Measurements from ENCODE around the gene PBX3. TPM values are rescaled to one million over a fixed set of nuclear protein-coding genes. Genes with fewer than 3 reads are reported as not detected.

The PBX3 gene
- total and polyA plus RNA-seq, 2 donors (not counting 1 experiment from before 2014, with no cell fraction given) = 15.5 to 39.0 TPM

DNA sequence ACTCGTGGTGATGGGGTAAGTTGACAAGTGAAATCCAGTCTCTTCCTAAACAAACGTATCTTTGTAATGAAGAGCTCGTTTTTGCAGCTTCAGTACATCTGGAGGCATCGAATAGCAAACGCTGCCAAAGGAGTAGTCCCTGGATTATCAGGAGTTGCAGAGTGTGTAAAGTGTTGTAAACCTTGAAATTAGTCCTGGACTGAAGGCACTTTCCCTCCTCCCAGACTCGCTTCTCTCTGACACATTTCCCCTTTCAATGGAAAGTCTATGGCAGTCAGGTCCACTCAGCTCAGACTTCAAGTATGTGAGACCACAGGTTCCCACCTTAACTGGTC lies 1.5 kb upstream of the PBX3 start:
- peak overlapping the region; percentile 97 for H3K4me3 Mint-ChIP-seq
- peak overlapping the region; percentile 97 for H3K27ac Mint-ChIP-seq
- Histone ChIP-seq H3K4me1 (ENCODE audit: control insufficient read depth in 2 of 2, insufficient read depth in 2 of 2, low read length in 2 of 2) (peaks cover 16% of the 10 kb centered on the region in 2 donors), H3K4me3 (ENCODE audit: control extremely low read depth in 1 of 5, extremely low read depth in 1 of 5, insufficient read depth in 1 of 5, low read depth in 2 of 5, low read length in 4 of 5) (peak overlapping the region in 4 of 5 experiments; percentile 79 to 95 (median 84)), H3K27me3 (replicated peaks in 1 of 4; ENCODE audit: control extremely low read depth in 1 of 4, control insufficient read depth in 3 of 4, insufficient read depth in 4 of 4, low read length in 3 of 4) (no peaks in the 10 kb centered on the region), H3K9ac (ENCODE audit: low read length) (peak overlapping the region; percentile 89), H3K27ac (ENCODE audit: low read length in 2 of 2) (peak overlapping the region in 1 of 2 donors; percentile 83), H3K4me2 (replicated peaks; ENCODE audit: low read depth, low read length, poor library complexity, severe bottlenecking) (peak overlapping the region; percentile 96), H3K9me3 (ENCODE audit: control extremely low read depth in 1 of 3, control insufficient read depth in 2 of 3, insufficient read depth in 1 of 3, low read length in 2 of 3) (no peaks in the 10 kb centered on the region), H3K36me3 (replicated peaks in 1 of 2; ENCODE audit: control extremely low read depth in 1 of 2, control insufficient read depth in 1 of 2, extremely low read depth in 1 of 2, insufficient read depth in 2 of 2, low read length in 1 of 2) (no peaks in the 10 kb centered on the region), H3K79me2 (ENCODE audit: control insufficient read depth, insufficient read depth, low read length) (peaks cover 22% of the 10 kb centered on the region), H2AFZ (ENCODE audit: insufficient read depth, low read depth, low read length, poor library complexity, severe bottlenecking) (peak overlapping the region; percentile 83), H4K20me1 (ENCODE audit: control insufficient read depth, insufficient read depth, low read length, poor library complexity, severe bottlenecking) (no peaks in the 10 kb centered on the region)
- no peaks in the 10 kb centered on the region for H3K27me3 Mint-ChIP-seq
- ChIA-PET CTCF (interaction anchor here (0.9 to 1.9 kb wide), 6 partner anchors 13 to 746 kb away, joined by 3 to 5 read pairs (median 4); partner anchors contain the start of gene MAPKAP1), POLR2A (interaction anchor here (0.7 to 1.5 kb wide), 2 partner anchors 39 to 344 kb away, joined by 3 to 11 read pairs; partner anchors contain the start of gene MAPKAP1)
- peaks cover 32% of the 10 kb centered on the region for H3K4me1 Mint-ChIP-seq
- WGBS (ENCODE audit: insufficient coverage) = 20% methylated on average over 2 of the region's 6 CpGs
- intact Hi-C loops (cut with micrococcal nuclease) = loop anchor here (1.0 to 5.0 kb wide), 12 partner anchors 14 to 977 kb away; partner anchors contain the start of genes GOLGA1, HSPA5 and MAPKAP1
- DNase-seq (no peak), ATAC-seq (ENCODE audit: low read depth) (no peak)
- TF ChIP-seq, protein P1, sequence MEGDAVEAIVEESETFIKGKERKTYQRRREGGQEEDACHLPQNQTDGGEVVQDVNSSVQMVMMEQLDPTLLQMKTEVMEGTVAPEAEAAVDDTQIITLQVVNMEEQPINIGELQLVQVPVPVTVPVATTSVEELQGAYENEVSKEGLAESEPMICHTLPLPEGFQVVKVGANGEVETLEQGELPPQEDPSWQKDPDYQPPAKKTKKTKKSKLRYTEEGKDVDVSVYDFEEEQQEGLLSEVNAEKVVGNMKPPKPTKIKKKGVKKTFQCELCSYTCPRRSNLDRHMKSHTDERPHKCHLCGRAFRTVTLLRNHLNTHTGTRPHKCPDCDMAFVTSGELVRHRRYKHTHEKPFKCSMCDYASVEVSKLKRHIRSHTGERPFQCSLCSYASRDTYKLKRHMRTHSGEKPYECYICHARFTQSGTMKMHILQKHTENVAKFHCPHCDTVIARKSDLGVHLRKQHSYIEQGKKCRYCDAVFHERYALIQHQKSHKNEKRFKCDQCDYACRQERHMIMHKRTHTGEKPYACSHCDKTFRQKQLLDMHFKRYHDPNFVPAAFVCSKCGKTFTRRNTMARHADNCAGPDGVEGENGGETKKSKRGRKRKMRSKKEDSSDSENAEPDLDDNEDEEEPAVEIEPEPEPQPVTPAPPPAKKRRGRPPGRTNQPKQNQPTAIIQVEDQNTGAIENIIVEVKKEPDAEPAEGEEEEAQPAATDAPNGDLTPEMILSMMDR (IDR thresholded peaks at IDR 0.05) = no peak
- no peak for TF ChIP-seq EZH2 (IDR thresholded peaks at IDR 0.05; ENCODE audit: borderline replicate concordance, insufficient read depth, low read depth, low read length, poor library complexity, severe bottlenecking)
- H3K9me3 Mint-ChIP-seq (ENCODE audit: insufficient read depth) = no peaks in the 10 kb centered on the region

Measured in B cell (primary cell).